ENCODE measurements around the gene NFE2L2.

Gene NFE2L2

GRCh38 chr2:177285892-177286715 lies 21.6 kb upstream of the NFE2L2 start:
- TF ChIP-seq ESRRG (CRISPR knock-in tag; IDR thresholded peaks at IDR 0.05), result no peak
- no peak for TF ChIP-seq ZFP3 (CRISPR knock-in tag; IDR thresholded peaks at IDR 0.05)
- no peak for TF ChIP-seq GLIS3 (CRISPR knock-in tag; IDR thresholded peaks at IDR 0.05)
- no peak for TF ChIP-seq TSHZ2 (CRISPR knock-in tag; IDR thresholded peaks at IDR 0.05)
- no peak for TF ChIP-seq SNAI2 (CRISPR knock-in tag; IDR thresholded peaks at IDR 0.05)
- no peak for TF ChIP-seq TCF4 (CRISPR knock-in tag; IDR thresholded peaks at IDR 0.05; ENCODE audit: borderline replicate concordance)
- TF ChIP-seq BACH2 (CRISPR knock-in tag; IDR thresholded peaks at IDR 0.05; ENCODE audit: borderline replicate concordance), result no peak
- TF ChIP-seq OSR1 (CRISPR knock-in tag; IDR thresholded peaks at IDR 0.05), result no peak
- no peak for TF ChIP-seq ZFP30 (CRISPR knock-in tag; IDR thresholded peaks at IDR 0.05)
- TF ChIP-seq ZNF565 (CRISPR knock-in tag; conservative IDR thresholded peaks at IDR 0.05; ENCODE audit: low read depth), result no peak

DNA sequence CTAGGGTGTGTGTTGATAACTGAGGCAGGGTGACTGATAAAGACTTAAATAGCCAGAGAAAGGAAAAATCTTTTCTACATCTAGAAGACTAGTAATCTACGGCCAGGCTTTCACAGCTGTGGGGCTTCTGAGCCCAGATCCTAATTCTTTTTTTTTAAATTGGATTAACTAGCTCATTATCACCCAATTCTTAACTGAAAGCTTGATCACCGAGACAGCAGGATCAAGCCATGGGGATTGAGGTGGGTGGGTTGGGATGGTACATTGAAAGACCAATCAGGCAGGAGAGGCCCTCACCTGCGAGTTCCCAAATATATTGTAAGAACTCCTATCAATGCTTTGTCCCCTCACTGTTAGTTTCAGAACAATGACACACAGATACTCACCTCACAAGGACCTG lies 20.0 kb upstream of the NFE2L2 start:
- no peak for ATAC-seq
- TF ChIP-seq RARB (CRISPR knock-in tag; IDR thresholded peaks at IDR 0.05) (no peak), SNAI2 (CRISPR knock-in tag; IDR thresholded peaks at IDR 0.05) (no peak), ZC3H10 (CRISPR knock-in tag; IDR thresholded peaks at IDR 0.05) (no peak), TSHZ2 (CRISPR knock-in tag; IDR thresholded peaks at IDR 0.05) (no peak), TCF4 (CRISPR knock-in tag; IDR thresholded peaks at IDR 0.05; ENCODE audit: borderline replicate concordance) (no peak), GLIS3 (CRISPR knock-in tag; IDR thresholded peaks at IDR 0.05) (no peak), ZNF565 (CRISPR knock-in tag; conservative IDR thresholded peaks at IDR 0.05; ENCODE audit: low read depth) (no peak), ISL1 (CRISPR knock-in tag; IDR thresholded peaks at IDR 0.05) (no peak), OSR1 (CRISPR knock-in tag; IDR thresholded peaks at IDR 0.05) (no peak), PATZ1 (CRISPR knock-in tag; IDR thresholded peaks at IDR 0.05; ENCODE audit: borderline replicate concordance) (no peak), ARNTL (CRISPR knock-in tag; IDR thresholded peaks at IDR 0.05; ENCODE audit: borderline replicate concordance, low read depth) (no peak), BACH2 (CRISPR knock-in tag; IDR thresholded peaks at IDR 0.05; ENCODE audit: borderline replicate concordance) (no peak), PPARA (CRISPR knock-in tag; IDR thresholded peaks at IDR 0.05; ENCODE audit: borderline replicate concordance) (no peak), TOX (CRISPR knock-in tag; IDR thresholded peaks at IDR 0.05; ENCODE audit: borderline replicate concordance) (no peak), ESRRG (CRISPR knock-in tag; IDR thresholded peaks at IDR 0.05) (no peak), POU6F1 (CRISPR knock-in tag; IDR thresholded peaks at IDR 0.05; ENCODE audit: borderline replicate concordance, low read depth) (no peak), ZNF8 (CRISPR knock-in tag; IDR thresholded peaks at IDR 0.05) (no peak), ZNF70 (CRISPR knock-in tag; IDR thresholded peaks at IDR 0.05) (no peak), CSDC2 (CRISPR knock-in tag; IDR thresholded peaks at IDR 0.05) (no peak)
- TF ChIP-seq, protein P1, sequence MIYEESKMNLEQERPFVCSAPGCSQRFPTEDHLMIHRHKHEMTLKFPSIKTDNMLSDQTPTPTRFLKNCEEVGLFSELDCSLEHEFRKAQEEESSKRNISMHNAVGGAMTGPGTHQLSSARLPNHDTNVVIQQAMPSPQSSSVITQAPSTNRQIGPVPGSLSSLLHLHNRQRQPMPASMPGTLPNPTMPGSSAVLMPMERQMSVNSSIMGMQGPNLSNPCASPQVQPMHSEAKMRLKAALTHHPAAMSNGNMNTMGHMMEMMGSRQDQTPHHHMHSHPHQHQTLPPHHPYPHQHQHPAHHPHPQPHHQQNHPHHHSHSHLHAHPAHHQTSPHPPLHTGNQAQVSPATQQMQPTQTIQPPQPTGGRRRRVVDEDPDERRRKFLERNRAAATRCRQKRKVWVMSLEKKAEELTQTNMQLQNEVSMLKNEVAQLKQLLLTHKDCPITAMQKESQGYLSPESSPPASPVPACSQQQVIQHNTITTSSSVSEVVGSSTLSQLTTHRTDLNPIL (CRISPR knock-in tag; IDR thresholded peaks at IDR 0.05; ENCODE audit: low read depth), result no peak

More at GRCh38 chr2:177285892-177286715, 21.6 kb upstream of the NFE2L2 start:
- ATAC-seq, result no peak

All from SK-N-SH treated with all-trans-retinoic acid at 6 μM for 48 hours (cell line).